Body of pancreas (tissue), 4 donors: ENCODE results near the gene SUPT3H. TPM values are rescaled to one million over a fixed set of nuclear protein-coding genes. Genes with fewer than 3 reads are reported as not detected.

Experiments
- ATAC-seq: fragments of 150-250 bp; one replicate; pipeline ENCODE4 v1.9.1; 2016
- DNase-seq, 4 donors: peaks; one replicate each; pipeline ENCODE4 v3.0.0-alpha.2; 2019
- H3K27ac ChIP-seq, 4 donors: fragments of 200-600 bp; sonication (generic); 1 replicate in 3 of 4; 2 replicates in 1 of 4; pipeline versions ENCODE4 v1.5.1 to v1.6.1; 2016 to 2019; ENCODE audit warnings: mild to moderate bottlenecking in 1 of 4, mixed read lengths in 1 of 4, moderate library complexity in 1 of 4
- H3K27me3 ChIP-seq, 2 donors: fragments of 200-600 bp; sonication (generic); one replicate each; pipeline ENCODE4 v1.6.0; 2016; ENCODE audit warnings: mild to moderate bottlenecking in 1 of 2
- H3K36me3 ChIP-seq, 2 donors: fragments of 200-600 bp; sonication (generic); replicated peaks in 1 of 2; 2 replicates each; pipeline ENCODE4 v1.5.1; 2016; ENCODE audit warnings: low read depth in 2 of 2; ENCODE audit not compliant: insufficient read depth in 1 of 2
- H3K4me1 ChIP-seq: fragments of 200-600 bp; sonication (generic); one replicate; pipeline ENCODE4 v1.6.0; 2016
- H3K4me3 ChIP-seq, 2 donors: fragments of 200-600 bp; sonication (generic); 1 replicate in 1 of 2; 2 replicates in 1 of 2; pipeline ENCODE4 v1.5.1; 2016 to 2019
- H3K9me3 ChIP-seq, 3 donors: fragments of 200-600 bp; sonication (generic); 1 replicate in 2 of 3; 2 replicates in 1 of 3; pipeline ENCODE4 v1.5.1; 2016
- CTCF ChIP-seq, 7 experiments: fragments of 450-650 bp in 4 of 7; fragments of 200-600 bp in 3 of 7; sonication (generic) in 3 of 7; IDR thresholded peaks; one replicate each; pipeline ENCODE4 v1.5.1; 2016 to 2019; ENCODE audit warnings: antibody characterized with exemption in 7 of 7
- POLR2A ChIP-seq, 3 donors: fragments of 450-650 bp; IDR thresholded peaks; one replicate each; pipeline ENCODE4 v1.6.1; 2016; ENCODE audit warnings: antibody characterized with exemption in 3 of 3, mild to moderate bottlenecking in 2 of 3
- WGBS, 2 donors: methylation state at CpG; one replicate each; pipeline ENCODE4 v1.1.5; 2017; 5-methylcytosine and 5-hydroxymethylcytosine counted together
- intact Hi-C: fragments of 100-400 bp; cut with DNase I; formaldehyde crosslinking; loops from one replicate; pipeline ENCODE4 v1.15.1; 2023
- total RNA-seq, 2 donors: library from RNA; depleted of rRNA; stranded (reverse); fragments of >200 nt; gene quantifications; one replicate each; pipeline ENCODE4 v1.1.0, GENCODE V29; 2016

The SUPT3H gene
- total RNA-seq, 2 donors from 2014 or later, result 4.9 to 6.7 TPM

GRCh38 chr6:45206793-45207492 lies 170.8 kb downstream of the SUPT3H start:
- intact Hi-C loops, result no loop called here
- no peaks in the 10 kb centered on the region for H3K4me1 ChIP-seq
- WGBS, 2 donors, result 63 to 68% methylated on average over 1 of the region's 1 CpG
- H3K36me3 ChIP-seq, result no peaks in the 10 kb centered on the region
- ATAC-seq, result no peak
- no peak for DNase-seq
- peaks cover 0 to 7% (median 0%) of the 10 kb centered on the region in 3 donors for H3K9me3 ChIP-seq
- H3K4me3 ChIP-seq, result no peak overlapping the region
- no peak for TF ChIP-seq CTCF (IDR thresholded peaks at IDR 0.05)
- TF ChIP-seq POLR2A (IDR thresholded peaks at IDR 0.05), result no peak
- no peak overlapping the region for H3K27ac ChIP-seq
- H3K27me3 ChIP-seq, result no peaks in the 10 kb centered on the region

GRCh38 chr6:45201484-45201883 lies 176.2 kb downstream of the SUPT3H start:
- ATAC-seq (no peak), DNase-seq (no peak)
- H3K4me1 ChIP-seq, result peaks cover 5% of the 10 kb centered on the region
- no peak overlapping the region for H3K4me3 ChIP-seq
- intact Hi-C loops, result no loop called here
- no peaks in the 10 kb centered on the region for H3K36me3 ChIP-seq
- H3K27ac ChIP-seq, result no peak overlapping the region
- H3K9me3 ChIP-seq, result no peaks in the 10 kb centered on the region
- 90 to 98% methylated on average over 2 of the region's 2 CpGs for WGBS, 2 donors
- TF ChIP-seq CTCF (IDR thresholded peaks at IDR 0.05) (no peak), POLR2A (IDR thresholded peaks at IDR 0.05) (no peak)
- no peaks in the 10 kb centered on the region for H3K27me3 ChIP-seq

- H3K36me3 ChIP-seq, result no peaks in the 10 kb centered on the region
- no peak for ATAC-seq
- no peaks in the 10 kb centered on the region for H3K9me3 ChIP-seq
- intact Hi-C loops, result no loop called here
- H3K27ac ChIP-seq, result no peak overlapping the region
- H3K4me3 ChIP-seq, result no peak overlapping the region
- no peaks in the 10 kb centered on the region for H3K27me3 ChIP-seq
- TF ChIP-seq CTCF (IDR thresholded peaks at IDR 0.05) (no peak), POLR2A (IDR thresholded peaks at IDR 0.05) (no peak)
- H3K4me1 ChIP-seq, result peaks cover 5% of the 10 kb centered on the region
- DNase-seq, result no peak
Observed at GRCh38 chr6:45200510-45200909, 177.2 kb downstream of the SUPT3H start.

- H3K4me3 ChIP-seq, result no peak overlapping the region
- no peaks in the 10 kb centered on the region for H3K9me3 ChIP-seq
- peaks cover 5% of the 10 kb centered on the region for H3K4me1 ChIP-seq
- no peak overlapping the region for H3K27ac ChIP-seq
- ATAC-seq, result no peak
- TF ChIP-seq POLR2A (IDR thresholded peaks at IDR 0.05) (no peak), CTCF (IDR thresholded peaks at IDR 0.05) (no peak)
- intact Hi-C loops, result no loop called here
- no peak for DNase-seq
- H3K36me3 ChIP-seq, result no peaks in the 10 kb centered on the region
- no peaks in the 10 kb centered on the region for H3K27me3 ChIP-seq
Observed at GRCh38 chr6:45199554-45199953, 178.2 kb downstream of the SUPT3H start.

- no peak for DNase-seq
- Histone ChIP-seq H3K36me3 (no peaks in the 10 kb centered on the region), H3K27me3 (no peaks in the 10 kb centered on the region), H3K27ac (no peak overlapping the region), H3K9me3 (no peaks in the 10 kb centered on the region), H3K4me1 (peaks cover 5% of the 10 kb centered on the region), H3K4me3 (no peak overlapping the region)
- ATAC-seq, result no peak
- no peak for TF ChIP-seq POLR2A (IDR thresholded peaks at IDR 0.05)
- TF ChIP-seq CTCF (IDR thresholded peaks at IDR 0.05), result no peak
- intact Hi-C loops, result no loop called here
- 90 to 95% methylated on average over 3 of the region's 3 CpGs for WGBS, 2 donors
Observed at GRCh38 chr6:45196121-45196520, 181.6 kb downstream of the SUPT3H start.
